ENCODE measurements around the gene TSC2.
"Not testable (repeated sequence)": the region's sequence is repeated elsewhere in the genome, so short reads cannot be mapped to it uniquely, and the experiment has no call there.

- not testable (repeated sequence) for TF ChIP-seq CTCF, POLR2A (IDR thresholded peaks at IDR 0.05)
Measured at GRCh38 chr16:2117960-2118722, 70.4 kb downstream of the TSC2 start.
